ENCODE measurements around the gene KRT71.

DNA sequence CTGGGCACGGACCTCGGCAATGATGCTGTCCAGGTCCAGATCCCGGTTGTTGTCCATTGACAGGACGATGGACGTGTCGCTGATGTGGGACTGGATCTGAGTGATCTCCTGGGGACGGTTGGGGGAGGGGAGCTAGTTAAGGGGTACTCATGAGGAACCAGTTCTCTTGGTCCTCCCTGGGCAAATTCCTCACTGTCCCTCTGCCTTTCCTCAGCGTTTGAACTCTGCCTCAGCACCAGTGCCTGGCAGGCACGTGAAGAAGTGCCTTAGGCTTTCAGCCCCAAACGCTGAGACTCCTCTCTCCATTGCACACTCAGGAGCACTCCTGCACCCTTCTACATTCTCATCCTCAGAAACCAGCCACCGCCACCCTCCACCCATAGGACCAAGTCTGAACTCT, 38.6 kb upstream of the KRT71 start:
- TF ChIP-seq, protein P1, sequence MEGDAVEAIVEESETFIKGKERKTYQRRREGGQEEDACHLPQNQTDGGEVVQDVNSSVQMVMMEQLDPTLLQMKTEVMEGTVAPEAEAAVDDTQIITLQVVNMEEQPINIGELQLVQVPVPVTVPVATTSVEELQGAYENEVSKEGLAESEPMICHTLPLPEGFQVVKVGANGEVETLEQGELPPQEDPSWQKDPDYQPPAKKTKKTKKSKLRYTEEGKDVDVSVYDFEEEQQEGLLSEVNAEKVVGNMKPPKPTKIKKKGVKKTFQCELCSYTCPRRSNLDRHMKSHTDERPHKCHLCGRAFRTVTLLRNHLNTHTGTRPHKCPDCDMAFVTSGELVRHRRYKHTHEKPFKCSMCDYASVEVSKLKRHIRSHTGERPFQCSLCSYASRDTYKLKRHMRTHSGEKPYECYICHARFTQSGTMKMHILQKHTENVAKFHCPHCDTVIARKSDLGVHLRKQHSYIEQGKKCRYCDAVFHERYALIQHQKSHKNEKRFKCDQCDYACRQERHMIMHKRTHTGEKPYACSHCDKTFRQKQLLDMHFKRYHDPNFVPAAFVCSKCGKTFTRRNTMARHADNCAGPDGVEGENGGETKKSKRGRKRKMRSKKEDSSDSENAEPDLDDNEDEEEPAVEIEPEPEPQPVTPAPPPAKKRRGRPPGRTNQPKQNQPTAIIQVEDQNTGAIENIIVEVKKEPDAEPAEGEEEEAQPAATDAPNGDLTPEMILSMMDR (conservative IDR thresholded peaks at IDR 0.05; ENCODE audit: low read depth, low read length), result no peak
- TF ChIP-seq EZH2 (IDR thresholded peaks at IDR 0.05; ENCODE audit: low read length, unreplicated experiment) (no peak), EZH2phosphoT487 (IDR thresholded peaks at IDR 0.05; ENCODE audit: borderline replicate concordance, low read length) (no peak)
